ENCODE results near the gene CCNQ.
A peak's percentile ranks its signal among the peaks of the same experiment; 100 is the strongest.
"Not testable (repeated sequence)": the region's sequence is repeated elsewhere in the genome, so short reads cannot be mapped to it uniquely, and the experiment has no call there.

Gene CCNQ

DNA sequence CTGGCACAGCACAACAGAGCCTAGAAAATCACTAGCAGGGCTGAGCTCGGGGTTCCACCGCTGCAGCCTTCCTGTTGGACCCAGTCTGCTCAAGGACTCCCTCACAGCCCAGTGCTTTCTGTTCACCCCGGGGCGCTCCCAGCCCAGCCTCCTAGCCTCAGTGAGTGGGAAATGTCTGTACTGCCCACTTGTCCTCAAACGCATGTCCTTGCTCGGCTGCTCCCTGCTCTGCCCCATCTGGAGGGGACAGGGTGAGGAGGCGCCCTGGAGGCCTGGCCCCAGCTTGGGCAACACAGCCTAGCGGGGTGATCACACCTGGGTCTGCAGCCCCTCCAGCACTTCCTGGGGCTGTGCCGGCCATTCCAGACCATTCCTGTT, 11.9 kb upstream of the CCNQ start:
- H3K9me3 ChIP-seq (replicated peaks; ENCODE audit: low read length) = no peaks in the 10 kb centered on the region
- H3K4me1 ChIP-seq (ENCODE audit: control insufficient read depth, insufficient read depth, low read length) = no peaks in the 10 kb centered on the region
- H3K9ac ChIP-seq (ENCODE audit: low read depth, low read length) = no peak overlapping the region
- peak overlapping the region; percentile 42 for H3K4me3 ChIP-seq (ENCODE audit: low read length)
- peaks cover 29% of the 10 kb centered on the region for H3K27me3 ChIP-seq (ENCODE audit: control insufficient read depth, insufficient read depth, low read length)
- H3K36me3 ChIP-seq (ENCODE audit: insufficient read depth, low read length) = no peaks in the 10 kb centered on the region
- peak overlapping the region; percentile 76 for H3K4me2 ChIP-seq (ENCODE audit: low read length)

DNA sequence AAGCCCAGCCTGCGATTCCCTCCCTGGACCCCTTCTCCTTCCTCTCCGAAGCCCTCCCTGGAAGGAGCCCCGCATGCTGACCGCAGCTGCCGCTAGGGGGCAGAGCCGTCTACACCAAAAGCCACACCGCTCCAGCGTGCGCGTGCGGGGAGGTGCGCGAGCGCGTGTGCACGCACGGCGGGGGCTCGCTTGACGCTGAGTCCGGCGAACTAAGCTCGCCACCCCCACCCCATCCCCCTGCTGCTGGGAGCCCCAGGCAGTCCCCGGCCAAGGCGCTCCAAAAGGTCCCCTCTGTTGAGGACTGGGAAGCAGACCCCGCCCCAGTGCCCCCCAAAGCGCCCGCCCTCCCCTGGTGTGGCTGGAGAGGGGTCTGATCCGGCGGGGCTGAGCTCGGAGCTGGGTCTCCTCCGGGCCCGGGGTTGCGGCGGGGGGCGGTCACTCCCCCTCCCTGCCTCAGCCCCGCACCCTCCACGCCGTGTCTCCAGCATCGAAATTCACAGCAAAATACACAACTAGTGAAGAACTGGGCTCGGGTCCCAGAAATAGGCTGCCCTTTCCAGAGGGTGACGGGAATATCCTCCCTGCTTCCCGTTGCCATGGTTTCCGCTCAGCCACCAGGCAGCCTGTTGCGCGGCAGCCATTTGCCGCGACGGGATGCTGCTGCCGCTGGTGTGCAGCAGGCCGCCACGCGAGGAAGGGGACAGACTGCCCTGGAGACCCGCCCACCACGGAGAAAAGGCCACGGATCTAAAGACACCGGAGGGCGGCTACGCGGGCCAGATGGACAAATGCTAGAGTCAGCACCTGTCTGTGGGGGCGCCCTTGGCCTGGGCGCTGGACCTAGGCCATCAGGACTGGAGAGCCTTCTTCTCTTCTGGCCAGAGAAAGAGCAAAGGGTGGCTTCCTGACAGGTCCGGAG, 11.2 kb upstream of the CCNQ start:
- Histone ChIP-seq H3K36me3 (ENCODE audit: insufficient read depth, low read length) (no peaks in the 10 kb centered on the region), H3K9me3 (replicated peaks; ENCODE audit: low read length) (no peaks in the 10 kb centered on the region), H3K4me1 (ENCODE audit: control insufficient read depth, insufficient read depth, low read length) (no peaks in the 10 kb centered on the region), H3K4me2 (ENCODE audit: low read length) (peak overlapping the region; percentile 76), H3K9ac (ENCODE audit: low read depth, low read length) (no peak overlapping the region), H3K4me3 (ENCODE audit: low read length) (peak overlapping the region; percentile 42), H3K27me3 (ENCODE audit: control insufficient read depth, insufficient read depth, low read length) (peaks cover 26% of the 10 kb centered on the region)

DNA sequence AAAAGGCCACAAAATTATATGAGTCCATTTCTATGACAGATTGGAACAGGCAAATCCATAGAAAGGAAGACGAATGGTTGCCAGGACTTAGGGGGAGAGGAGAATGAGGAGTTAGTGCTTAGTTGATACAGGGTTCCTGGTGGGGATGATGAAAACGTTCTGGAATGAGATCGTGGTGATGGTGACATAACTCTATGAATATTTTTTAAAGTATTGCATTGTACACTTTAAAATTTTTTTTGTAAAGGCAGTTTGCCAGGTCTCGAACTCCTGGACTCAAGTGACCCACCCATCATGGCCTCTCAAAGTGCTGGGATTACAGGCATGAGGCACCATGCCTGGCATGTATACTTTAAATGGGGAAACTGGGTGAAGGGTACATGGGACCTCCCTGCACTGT, 9.9 kb upstream of the CCNQ start:
- Histone ChIP-seq H3K9me3 (replicated peaks; ENCODE audit: low read length) (no peaks in the 10 kb centered on the region), H3K9ac (ENCODE audit: low read depth, low read length) (no peak overlapping the region), H3K27me3 (ENCODE audit: control insufficient read depth, insufficient read depth, low read length) (peaks cover 15% of the 10 kb centered on the region), H3K4me3 (ENCODE audit: low read length) (no peak overlapping the region), H3K4me1 (ENCODE audit: control insufficient read depth, insufficient read depth, low read length) (no peaks in the 10 kb centered on the region), H3K4me2 (ENCODE audit: low read length) (no peak overlapping the region), H3K36me3 (ENCODE audit: insufficient read depth, low read length) (no peaks in the 10 kb centered on the region)

DNA sequence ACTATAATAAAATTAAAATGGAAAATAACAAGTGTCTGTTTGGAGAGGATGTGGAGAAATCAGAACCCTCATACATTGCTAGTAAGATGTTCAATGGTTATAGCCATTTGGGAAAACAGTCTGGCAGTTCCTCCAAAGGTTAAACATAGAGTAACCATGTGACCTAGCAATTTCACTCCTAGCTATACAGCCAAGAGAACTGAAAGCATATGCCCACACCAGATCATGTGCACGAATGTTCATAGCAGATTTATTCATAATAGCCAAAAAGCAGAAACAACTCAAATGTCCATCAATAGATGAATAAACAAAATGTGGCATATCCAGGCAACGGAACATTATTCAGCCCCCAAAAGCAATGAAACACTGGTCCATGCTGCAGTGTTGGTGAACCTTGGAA, 9.4 kb upstream of the CCNQ start:
- peaks cover 10% of the 10 kb centered on the region for H3K27me3 ChIP-seq (ENCODE audit: control insufficient read depth, insufficient read depth, low read length)
- no peaks in the 10 kb centered on the region for H3K36me3 ChIP-seq (ENCODE audit: insufficient read depth, low read length)

DNA sequence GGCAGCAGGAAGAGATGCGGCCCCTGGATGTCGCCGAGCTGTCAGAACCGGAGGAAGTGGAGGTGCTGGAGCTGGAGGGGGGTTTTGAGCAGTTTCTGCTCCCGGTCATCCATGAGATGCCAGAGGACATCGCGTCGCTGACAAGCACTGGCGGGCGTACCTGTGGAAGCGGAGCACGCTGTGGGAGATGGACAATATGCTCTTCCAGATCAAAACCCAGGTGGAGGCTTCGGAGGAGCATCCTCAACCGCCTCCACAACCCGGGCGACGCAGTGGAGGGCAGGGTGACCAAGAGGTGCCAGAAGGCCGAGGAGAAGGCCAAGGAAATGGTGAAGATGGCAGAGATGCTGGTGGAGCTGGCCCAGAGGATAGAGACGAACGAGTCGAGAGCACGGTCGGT, 7.6 kb upstream of the CCNQ start:
- H3K9ac ChIP-seq (ENCODE audit: low read depth, low read length) = no peak overlapping the region
- no peaks in the 10 kb centered on the region for H3K4me1 ChIP-seq (ENCODE audit: control insufficient read depth, insufficient read depth, low read length)
- H3K27me3 ChIP-seq (ENCODE audit: control insufficient read depth, insufficient read depth, low read length) = no peaks in the 10 kb centered on the region
- no peaks in the 10 kb centered on the region for H3K36me3 ChIP-seq (ENCODE audit: insufficient read depth, low read length)
- H3K4me2 ChIP-seq (ENCODE audit: low read length) = no peak overlapping the region
- no peak overlapping the region for H3K4me3 ChIP-seq (ENCODE audit: low read length)
- no peaks in the 10 kb centered on the region for H3K9me3 ChIP-seq (replicated peaks; ENCODE audit: low read length)

More for the DNA sequence above, 9.4 kb upstream of the CCNQ start:
- no peaks in the 10 kb centered on the region for H3K4me1 ChIP-seq (ENCODE audit: control insufficient read depth, insufficient read depth, low read length)
- H3K4me2 ChIP-seq (ENCODE audit: low read length) = no peak overlapping the region
- H3K9me3 ChIP-seq (replicated peaks; ENCODE audit: low read length) = no peaks in the 10 kb centered on the region
- no peak overlapping the region for H3K9ac ChIP-seq (ENCODE audit: low read depth, low read length)
- no peak overlapping the region for H3K4me3 ChIP-seq (ENCODE audit: low read length)

DNA sequence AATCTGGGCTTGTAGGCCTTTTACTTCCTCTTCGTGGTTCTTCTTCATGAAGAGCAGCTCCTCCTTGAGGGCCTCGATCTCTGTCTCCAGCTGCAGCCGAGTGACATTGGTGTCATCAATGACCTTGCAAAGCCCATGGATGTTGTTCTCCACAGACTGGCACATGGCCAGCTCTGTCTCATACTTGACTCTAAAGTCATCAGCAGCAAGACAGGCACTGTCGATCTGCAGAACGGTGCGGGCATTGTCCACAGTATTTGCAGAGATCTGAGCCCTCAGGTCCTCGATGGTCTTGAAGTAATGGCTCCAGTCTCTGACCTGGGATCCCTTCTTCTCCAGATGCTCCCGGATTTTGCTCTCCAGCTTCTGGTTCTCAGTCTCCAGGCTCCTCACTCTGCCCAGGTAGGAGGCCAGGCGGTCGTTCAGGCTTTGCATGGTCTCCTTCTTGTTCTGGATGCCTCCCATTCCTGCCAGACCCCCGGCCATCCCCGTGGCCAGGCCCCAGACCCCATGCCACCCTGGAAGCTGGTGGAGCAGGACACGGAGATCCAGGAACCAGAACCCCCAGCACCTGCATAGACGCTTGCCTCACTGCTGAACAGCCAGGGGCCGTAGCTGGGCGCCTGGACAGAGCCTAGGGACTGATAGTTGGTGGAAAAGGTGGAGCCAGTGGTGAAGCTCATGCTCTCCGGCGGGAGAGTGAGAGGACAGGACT, 5.9 kb upstream of the CCNQ start:
- not testable (repeated sequence) for H3K9ac ChIP-seq (ENCODE audit: low read depth, low read length); H3K4me1 ChIP-seq (ENCODE audit: control insufficient read depth, insufficient read depth, low read length); H3K36me3 ChIP-seq (ENCODE audit: insufficient read depth, low read length); H3K27me3 ChIP-seq (ENCODE audit: control insufficient read depth, insufficient read depth, low read length); H3K4me2 ChIP-seq (ENCODE audit: low read length); H3K4me3 ChIP-seq (ENCODE audit: low read length); H3K9me3 ChIP-seq (replicated peaks; ENCODE audit: low read length)

DNA sequence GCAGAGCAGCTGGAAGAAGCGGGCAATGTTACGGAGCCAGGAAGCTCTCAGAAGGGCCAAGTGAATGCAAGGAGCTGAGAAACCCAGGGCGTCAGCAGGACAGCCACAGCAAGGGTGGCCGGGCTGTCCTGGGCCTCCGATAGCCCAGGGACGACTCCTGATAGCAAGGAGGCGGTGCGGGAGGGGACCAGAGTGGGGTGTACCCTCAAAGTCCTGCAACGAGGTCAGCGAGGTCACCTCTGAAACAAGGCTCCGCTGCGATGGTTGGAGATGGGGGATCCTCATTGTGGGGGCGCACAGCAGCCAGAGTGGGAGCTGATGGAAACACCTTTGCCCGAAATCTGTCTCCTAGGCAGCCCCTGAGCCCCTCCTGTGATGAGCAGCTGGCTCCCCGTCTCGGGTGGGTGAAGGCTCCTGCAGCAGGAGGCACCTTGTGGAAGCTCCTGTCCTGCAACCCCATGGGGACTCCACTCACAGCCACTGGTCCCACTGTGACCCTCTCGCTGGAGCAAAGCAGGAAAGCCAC, 4.3 kb upstream of the CCNQ start:
- Histone ChIP-seq H3K9ac (ENCODE audit: low read depth, low read length) (no peak overlapping the region), H3K4me1 (ENCODE audit: control insufficient read depth, insufficient read depth, low read length) (no peaks in the 10 kb centered on the region), H3K9me3 (replicated peaks; ENCODE audit: low read length) (no peaks in the 10 kb centered on the region), H3K27me3 (ENCODE audit: control insufficient read depth, insufficient read depth, low read length) (no peaks in the 10 kb centered on the region), H3K4me2 (ENCODE audit: low read length) (no peak overlapping the region), H3K4me3 (ENCODE audit: low read length) (no peak overlapping the region), H3K36me3 (ENCODE audit: insufficient read depth, low read length) (no peaks in the 10 kb centered on the region)

DNA sequence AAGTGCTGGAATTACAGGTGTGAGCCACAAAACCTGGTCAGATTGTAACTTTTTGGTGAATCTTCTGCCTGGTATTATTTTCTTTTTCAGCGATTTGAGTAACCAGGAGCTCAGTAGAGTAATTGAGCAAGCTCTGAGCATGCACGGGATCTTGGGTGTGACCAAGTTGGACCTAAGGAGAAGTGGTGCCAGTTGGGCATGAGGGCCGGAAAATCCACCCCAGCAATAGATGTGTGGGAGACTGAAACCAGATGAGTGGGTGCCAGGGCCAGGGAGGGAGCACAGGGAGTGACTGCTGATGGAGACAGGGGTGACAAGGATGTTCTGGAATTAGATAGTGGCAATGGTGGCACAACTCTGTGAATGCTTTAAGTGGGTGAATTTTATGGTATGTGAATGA, 3.7 kb upstream of the CCNQ start:
- Histone ChIP-seq H3K36me3 (ENCODE audit: insufficient read depth, low read length) (no peaks in the 10 kb centered on the region), H3K9me3 (replicated peaks; ENCODE audit: low read length) (no peaks in the 10 kb centered on the region), H3K27me3 (ENCODE audit: control insufficient read depth, insufficient read depth, low read length) (no peaks in the 10 kb centered on the region), H3K9ac (ENCODE audit: low read depth, low read length) (no peak overlapping the region), H3K4me1 (ENCODE audit: control insufficient read depth, insufficient read depth, low read length) (no peaks in the 10 kb centered on the region), H3K4me2 (ENCODE audit: low read length) (no peak overlapping the region), H3K4me3 (ENCODE audit: low read length) (no peak overlapping the region)

DNA sequence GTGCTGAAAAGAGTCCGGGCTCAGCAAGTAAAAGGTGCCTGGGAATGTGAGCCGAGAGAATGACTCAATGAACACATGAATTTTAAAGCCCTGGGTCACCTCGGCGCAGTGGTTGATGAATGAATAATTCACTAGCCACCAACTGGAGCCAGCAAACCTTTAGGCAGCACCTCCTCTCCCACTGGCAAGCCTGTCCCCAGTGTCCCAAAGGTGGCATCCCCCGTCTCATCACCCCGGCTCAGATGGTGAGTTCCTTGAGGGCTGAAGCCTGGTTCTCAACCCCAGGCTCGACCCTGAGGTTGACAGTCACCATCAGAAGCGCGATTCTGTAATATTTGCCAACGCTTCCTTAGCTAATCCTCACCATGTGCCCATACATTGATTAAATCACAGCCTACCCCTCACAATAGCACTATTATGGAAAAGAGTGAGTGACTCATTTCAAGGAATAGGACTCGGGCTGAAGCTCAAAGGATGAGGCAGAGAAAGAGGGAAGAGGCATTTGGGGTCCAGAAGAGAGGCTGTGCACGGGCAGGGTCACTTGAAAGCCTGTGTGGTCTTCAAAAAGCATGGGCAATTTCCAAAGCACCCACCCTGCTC, 2.7 kb upstream of the CCNQ start:
- Histone ChIP-seq H3K4me1 (ENCODE audit: control insufficient read depth, insufficient read depth, low read length) (no peaks in the 10 kb centered on the region), H3K4me2 (ENCODE audit: low read length) (no peak overlapping the region), H3K36me3 (ENCODE audit: insufficient read depth, low read length) (no peaks in the 10 kb centered on the region), H3K9ac (ENCODE audit: low read depth, low read length) (no peak overlapping the region), H3K27me3 (ENCODE audit: control insufficient read depth, insufficient read depth, low read length) (no peaks in the 10 kb centered on the region), H3K4me3 (ENCODE audit: low read length) (no peak overlapping the region), H3K9me3 (replicated peaks; ENCODE audit: low read length) (no peaks in the 10 kb centered on the region)

DNA sequence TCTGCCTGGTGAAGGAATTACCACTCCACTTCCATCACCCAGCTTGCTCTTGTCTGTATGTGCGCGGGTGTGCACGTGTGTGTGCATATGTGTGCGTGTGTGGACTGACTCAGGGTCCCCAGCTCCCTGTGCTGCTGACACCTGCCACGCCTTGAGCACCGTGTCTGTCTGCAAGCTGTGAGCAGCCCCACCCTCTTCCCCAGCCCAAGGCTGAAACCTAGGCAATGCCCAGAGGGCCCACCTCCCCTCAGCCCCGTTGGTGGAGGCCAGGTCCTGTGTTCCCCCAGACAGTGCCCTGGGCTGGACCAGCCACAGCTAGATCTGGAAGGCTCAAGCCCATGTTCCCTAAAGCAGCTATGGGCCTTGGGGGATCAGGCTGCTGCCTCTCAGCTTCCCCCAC, 2.0 kb upstream of the CCNQ start:
- H3K9me3 ChIP-seq (replicated peaks; ENCODE audit: low read length) = no peaks in the 10 kb centered on the region
- no peak overlapping the region for H3K9ac ChIP-seq (ENCODE audit: low read depth, low read length)
- no peak overlapping the region for H3K4me2 ChIP-seq (ENCODE audit: low read length)
- H3K27me3 ChIP-seq (ENCODE audit: control insufficient read depth, insufficient read depth, low read length) = no peaks in the 10 kb centered on the region
- H3K4me3 ChIP-seq (ENCODE audit: low read length) = no peak overlapping the region
- H3K4me1 ChIP-seq (ENCODE audit: control insufficient read depth, insufficient read depth, low read length) = no peaks in the 10 kb centered on the region
- peaks cover 3% of the 10 kb centered on the region for H3K36me3 ChIP-seq (ENCODE audit: insufficient read depth, low read length)

DNA sequence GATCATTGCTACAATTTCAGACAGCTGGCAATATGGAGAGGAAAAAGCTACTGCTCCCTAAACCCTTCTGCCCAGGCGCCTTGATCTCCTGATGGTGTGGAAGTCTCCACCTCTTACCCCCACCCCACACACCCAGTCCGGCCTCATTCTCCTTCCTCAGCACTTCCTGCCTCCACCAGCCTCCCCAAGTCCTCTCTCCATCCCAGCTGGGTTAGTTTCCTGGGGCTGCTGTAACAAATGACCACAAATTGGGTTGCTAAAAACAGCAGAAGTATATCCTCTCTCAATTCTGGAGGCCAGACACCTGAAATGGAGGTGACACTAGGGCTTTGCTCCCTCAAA, 1.1 kb upstream of the CCNQ start:
- no peaks in the 10 kb centered on the region for H3K27me3 ChIP-seq (ENCODE audit: control insufficient read depth, insufficient read depth, low read length)
- H3K9me3 ChIP-seq (replicated peaks; ENCODE audit: low read length) = no peaks in the 10 kb centered on the region
- H3K4me1 ChIP-seq (ENCODE audit: control insufficient read depth, insufficient read depth, low read length) = no peaks in the 10 kb centered on the region
- peak overlapping the region; percentile 80 for H3K9ac ChIP-seq (ENCODE audit: low read depth, low read length)
- peak overlapping the region; percentile 81 for H3K4me2 ChIP-seq (ENCODE audit: low read length)
- peaks cover 4% of the 10 kb centered on the region for H3K36me3 ChIP-seq (ENCODE audit: insufficient read depth, low read length)
- peak overlapping the region; percentile 80 for H3K4me3 ChIP-seq (ENCODE audit: low read length)

Data from skeletal muscle satellite cell (primary cell).